Gastroesophageal sphincter (tissue), 4 donors: Measurements from ENCODE around the gene RNF113B. TPM values are rescaled to one million over a fixed set of nuclear protein-coding genes. Genes with fewer than 3 reads are reported as not detected.

Experiments
- ATAC-seq: fragments of 150-250 bp; one replicate; pipeline ENCODE4 v1.9.1; 2016; ENCODE audit warnings: mild to moderate bottlenecking, moderate library complexity
- H3K27ac ChIP-seq, 4 donors: fragments of 200-600 bp; sonication (generic) in 3 of 4; 1 replicate in 3 of 4; 2 replicates in 1 of 4; pipeline ENCODE4 v1.5.1; 2016 to 2019
- H3K27me3 ChIP-seq: fragments of 200-600 bp; sonication (generic); one replicate; pipeline ENCODE4 v1.5.1; 2019
- H3K36me3 ChIP-seq, 2 donors: fragments of 200-600 bp; sonication (generic); one replicate each; pipeline ENCODE4 v1.5.1; 2019; ENCODE audit warnings: control low read depth in 1 of 2
- H3K4me1 ChIP-seq, 3 donors: fragments of 200-600 bp; sonication (generic); 1 replicate in 2 of 3; 2 replicates in 1 of 3; pipeline ENCODE4 v1.5.1; 2016 to 2019; ENCODE audit warnings: control low read depth in 2 of 3
- H3K4me3 ChIP-seq, 2 donors: fragments of 200-600 bp; sonication (generic); one replicate each; pipeline ENCODE4 v1.5.1; 2019; ENCODE audit warnings: mild to moderate bottlenecking in 1 of 2, moderate library complexity in 1 of 2
- H3K9me3 ChIP-seq, 3 donors: fragments of 200-600 bp; sonication (generic); one replicate each; pipeline ENCODE4 v1.5.1; 2017 to 2019; ENCODE audit warnings: control low read depth in 2 of 3
- CTCF ChIP-seq, 4 experiments: fragments of 200-600 bp in 2 of 4; fragments of 450-650 bp in 2 of 4; sonication (generic) in 1 of 4; IDR thresholded peaks; one replicate each; pipeline ENCODE4 v1.5.1; 2017 to 2019; ENCODE audit warnings: antibody characterized with exemption in 4 of 4, mild to moderate bottlenecking in 2 of 4, moderate library complexity in 2 of 4
- EP300 ChIP-seq: sonication (generic); formaldehyde crosslinking; IDR thresholded peaks from one replicate; pipeline ENCODE4 v1.6.1; 2017; ENCODE audit warnings: antibody characterized with exemption, mild to moderate bottlenecking
- POLR2A ChIP-seq, 2 donors: fragments of 450-650 bp; IDR thresholded peaks; one replicate each; pipeline ENCODE4 v1.6.1; 2017; ENCODE audit warnings: antibody characterized with exemption in 2 of 2, mild to moderate bottlenecking in 2 of 2, moderate library complexity in 1 of 2
- POLR2AphosphoS5 ChIP-seq: sonication (generic); formaldehyde crosslinking; IDR thresholded peaks from one replicate; pipeline ENCODE4 v1.6.1; 2017; ENCODE audit warnings: antibody characterized with exemption
- WGBS, 2 donors: methylation state at CpG; one replicate each; pipeline ENCODE4 v1.1.5; 2018; ENCODE audit warnings: low coverage in 1 of 2; 5-methylcytosine and 5-hydroxymethylcytosine counted together
- total RNA-seq, 4 donors: library from RNA; depleted of rRNA; stranded (reverse); fragments of >200 nt; gene quantifications; one replicate each; pipeline ENCODE4 v1.1.0, GENCODE V29; 2016

Gene RNF113B
- total RNA-seq, 4 donors from 2014 or later, result not detected

GRCh38 chr13:98199480-98199879, 22.4 kb upstream of the RNF113B start:
- H3K4me1 ChIP-seq, result peaks cover 0 to 5% (median 0%) of the 10 kb centered on the region in 3 donors
- 50 to 64% methylated on average over 4 of the region's 4 CpGs for WGBS, 2 donors
- peaks cover 0 to 7% (median 0%) of the 10 kb centered on the region in 3 donors for H3K9me3 ChIP-seq
- no peaks in the 10 kb centered on the region for H3K36me3 ChIP-seq
- no peak overlapping the region for H3K4me3 ChIP-seq
- no peaks in the 10 kb centered on the region for H3K27me3 ChIP-seq
- no peak for ATAC-seq
- no peak overlapping the region for H3K27ac ChIP-seq
- no peak for TF ChIP-seq CTCF (IDR thresholded peaks at IDR 0.05)
- TF ChIP-seq POLR2AphosphoS5, result no peak
- no peak for TF ChIP-seq EP300
- no peak for TF ChIP-seq POLR2A (IDR thresholded peaks at IDR 0.05)

- Histone ChIP-seq H3K27ac (no peak overlapping the region), H3K4me1 (peaks cover 0 to 5% (median 0%) of the 10 kb centered on the region in 3 donors), H3K36me3 (no peaks in the 10 kb centered on the region), H3K27me3 (no peaks in the 10 kb centered on the region), H3K9me3 (peaks cover 0 to 3% (median 0%) of the 10 kb centered on the region in 3 donors), H3K4me3 (no peak overlapping the region)
- WGBS, 2 donors, result 91 to 100% methylated on average over 1 to 3 of the region's 4 CpGs
- no peak for TF ChIP-seq POLR2AphosphoS5
- no peak for TF ChIP-seq POLR2A (IDR thresholded peaks at IDR 0.05)
- no peak for ATAC-seq
Observed at GRCh38 chr13:98198683-98199082, 21.6 kb upstream of the RNF113B start.

GRCh38 chr13:98195054-98195791, 18.2 kb upstream of the RNF113B start:
- no peaks in the 10 kb centered on the region for H3K9me3 ChIP-seq
- ATAC-seq, result no peak
- no peak overlapping the region for H3K4me3 ChIP-seq
- H3K36me3 ChIP-seq, result no peaks in the 10 kb centered on the region
- H3K27ac ChIP-seq, result no peak overlapping the region
- no peak for TF ChIP-seq POLR2AphosphoS5
- TF ChIP-seq CTCF (IDR thresholded peaks at IDR 0.05), result no peak
- WGBS, 2 donors, result 83 to 89% methylated on average over 5 to 9 of the region's 10 CpGs
- H3K4me1 ChIP-seq, result peaks cover 0 to 14% (median 0%) of the 10 kb centered on the region in 3 donors
- H3K27me3 ChIP-seq, result no peaks in the 10 kb centered on the region

GRCh38 chr13:98192008-98192407, 14.9 kb upstream of the RNF113B start:
- no peak overlapping the region for H3K27ac ChIP-seq
- WGBS, 2 donors, result 50 to 78% methylated on average over 2 of the region's 2 CpGs
- H3K9me3 ChIP-seq, result no peaks in the 10 kb centered on the region
- no peaks in the 10 kb centered on the region for H3K36me3 ChIP-seq
- H3K27me3 ChIP-seq, result no peaks in the 10 kb centered on the region
- no peak overlapping the region for H3K4me3 ChIP-seq
- H3K4me1 ChIP-seq, result peaks cover 0 to 35% (median 0%) of the 10 kb centered on the region in 3 donors
- ATAC-seq, result no peak
- no peak for TF ChIP-seq POLR2AphosphoS5
- no peak for TF ChIP-seq EP300
- TF ChIP-seq CTCF (IDR thresholded peaks at IDR 0.05), result no peak

- Histone ChIP-seq H3K9me3 (no peaks in the 10 kb centered on the region), H3K4me3 (no peak overlapping the region), H3K27ac (no peak overlapping the region), H3K36me3 (no peaks in the 10 kb centered on the region), H3K27me3 (no peaks in the 10 kb centered on the region), H3K4me1 (peaks cover 0 to 36% (median 0%) of the 10 kb centered on the region in 3 donors)
- TF ChIP-seq EP300 (no peak), POLR2AphosphoS5 (no peak), CTCF (IDR thresholded peaks at IDR 0.05) (no peak), POLR2A (IDR thresholded peaks at IDR 0.05) (no peak)
- ATAC-seq, result no peak
- 82% methylated on average over 10 of the region's 11 CpGs; no CpG with 5 or more reads in 1 of the 2 donors for WGBS, 2 donors
Observed at GRCh38 chr13:98190889-98191444, 13.9 kb upstream of the RNF113B start.
